GM12892 (cell line): ENCODE results near the gene PSEN2. TPM values are rescaled to one million over a fixed set of nuclear protein-coding genes. Genes with fewer than 3 reads are reported as not detected.

ENCODE experiments used
- DNase-seq: peaks from one replicate; pipeline ENCODE4 v3.0.0; 2011; ENCODE audit not compliant: insufficient read length
- FAIRE-seq: peaks from 2 replicates; lab custom pipeline; 2011; peaks lifted over from hg19 to GRCh38; lab: Jason Lieb, UNC
- POLR2A ChIP-seq: IDR thresholded peaks from 2 replicates; pipeline ENCODE4 v1.6.1; 2011; ENCODE audit warnings: low read depth, low read length, control low read depth
- POLR2AphosphoS5 ChIP-seq: IDR thresholded peaks from 2 replicates; pipeline ENCODE4 v1.6.1; 2011; ENCODE audit warnings: low read depth, low read length, control low read depth
- TAF1 ChIP-seq: IDR thresholded peaks from 2 replicates; pipeline ENCODE4 v1.6.1; 2011; ENCODE audit warnings: low read depth, mild to moderate bottlenecking, control low read depth, low read length, borderline replicate concordance
- polyA plus RNA-seq: library from polyadenylated mRNA; unstranded; fragments of >200 nt; gene quantifications from one replicate; pipeline ENCODE4 v1.2.1, GENCODE V29; 2012; ENCODE audit warnings: missing spikeins, inconsistent platforms; ENCODE audit not compliant: missing spikeins

The PSEN2 gene
- polyA plus RNA-seq = 3.4 TPM

DNA sequence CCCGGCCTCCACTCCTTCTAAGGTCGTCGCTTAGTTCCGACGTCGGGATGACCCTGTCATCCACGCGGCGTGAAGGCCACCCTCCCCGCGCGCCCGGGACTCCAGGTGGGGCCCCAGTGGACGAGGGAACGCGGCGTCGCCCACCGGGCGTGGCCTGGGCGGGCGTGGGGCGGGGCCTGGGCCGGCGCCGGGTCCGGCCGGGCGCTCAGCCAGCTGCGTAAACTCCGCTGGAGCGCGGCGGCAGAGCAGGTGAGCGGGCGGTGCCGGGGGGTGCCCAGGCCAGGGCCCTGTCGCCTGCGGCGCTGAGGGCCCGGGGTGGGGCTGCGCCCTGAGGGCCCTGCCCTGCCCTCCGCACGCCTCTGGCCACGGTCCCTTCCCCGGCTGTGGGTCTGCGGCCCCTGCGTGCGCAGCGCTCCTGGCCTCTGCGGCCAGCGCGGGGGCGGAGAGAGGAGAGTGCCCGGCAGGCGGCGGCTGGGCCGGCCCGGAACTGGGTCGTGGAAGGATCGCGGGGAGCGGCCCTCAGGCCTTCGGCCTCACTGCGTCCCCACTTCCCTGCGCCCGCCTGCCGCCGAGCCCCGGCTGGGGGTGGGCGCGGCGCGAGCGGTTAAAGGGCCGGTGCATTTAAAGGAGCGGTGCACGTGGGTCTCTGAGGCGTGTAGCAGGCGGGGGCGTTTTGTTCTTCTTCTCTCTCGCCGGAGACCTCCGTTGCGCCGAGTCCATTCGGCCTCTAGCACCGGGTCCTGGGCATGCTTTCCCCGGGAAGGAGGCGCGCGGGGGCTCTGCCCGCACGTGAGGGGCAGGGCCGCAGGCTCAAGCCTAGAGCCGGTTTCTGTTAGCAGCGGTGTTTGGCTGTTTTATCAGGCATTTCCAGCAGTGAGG, at the start of gene PSEN2:
TSS of gene PSEN2 (plus strand) at position 216 of the 879 bp plus-strand sequence. CDS start 11,292 bp downstream, outside the sequence.
- FAIRE-seq (peak; percentile 94), DNase-seq (peak; percentile 80)
- TF ChIP-seq TAF1 (no peak), POLR2A (peak; percentile 45; the same call in 1 of the 2 replicates)

DNA sequence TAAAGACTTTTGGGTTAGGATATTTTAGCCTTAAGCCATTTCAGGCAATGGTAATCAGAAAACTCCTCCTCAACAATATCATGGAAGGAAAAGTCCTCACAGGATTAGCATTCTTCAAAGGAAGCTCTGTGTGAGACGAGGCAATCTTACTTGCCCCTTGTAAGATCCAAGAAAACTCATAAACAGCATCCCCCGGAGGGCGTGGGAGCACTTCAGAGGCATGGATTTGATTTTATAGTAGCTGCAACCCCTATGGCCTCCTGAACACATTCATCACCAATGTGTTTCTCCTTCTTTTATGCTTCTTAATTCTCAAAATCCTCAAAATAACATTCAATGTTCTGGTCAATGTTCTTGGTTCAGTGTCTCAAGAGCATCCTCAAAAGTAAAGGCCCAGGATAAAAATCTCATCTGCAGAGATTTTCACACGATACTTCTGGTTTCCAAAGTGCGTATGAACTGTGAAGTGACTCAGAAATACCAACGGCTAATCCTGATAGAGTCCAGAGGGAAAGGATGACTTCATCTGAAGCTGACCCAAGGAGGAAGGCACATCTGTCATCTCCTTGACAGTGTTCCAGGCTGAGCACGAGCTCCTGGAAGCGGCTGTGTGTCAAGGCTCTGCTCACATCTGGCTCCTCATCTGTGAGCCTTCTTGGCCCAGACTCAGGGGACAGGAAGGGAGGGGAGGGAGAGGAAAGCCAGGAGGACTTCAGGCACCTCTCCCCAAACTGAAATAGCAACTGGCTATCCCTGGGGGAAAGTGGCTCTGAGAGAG, 49.3 kb upstream of the PSEN2 start:
- DNase-seq (no peak), FAIRE-seq (no peak)
- no peak for TF ChIP-seq POLR2AphosphoS5
- no peak for TF ChIP-seq TAF1
- TF ChIP-seq POLR2A = no peak

DNA sequence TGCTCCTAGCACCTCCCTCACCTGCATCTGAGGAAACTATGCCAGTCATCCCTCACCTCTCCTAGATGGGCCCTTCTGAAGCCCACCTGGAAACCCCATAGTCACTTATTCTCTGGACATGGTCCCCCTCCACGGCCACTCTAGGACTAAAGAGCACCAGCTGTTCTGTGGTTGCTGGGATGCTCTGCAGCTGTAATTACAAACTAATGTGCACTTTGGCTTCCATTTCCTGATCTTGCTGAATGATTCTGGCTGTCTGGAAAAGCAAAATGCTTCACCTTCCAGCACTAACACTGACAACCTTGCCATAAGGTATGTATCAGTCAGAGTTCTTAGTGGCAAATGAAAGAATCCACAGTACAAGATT, 48.7 kb upstream of the PSEN2 start:
- DNase-seq = no peak
- no peak for FAIRE-seq
- TF ChIP-seq TAF1 (no peak), POLR2A (no peak)

DNA sequence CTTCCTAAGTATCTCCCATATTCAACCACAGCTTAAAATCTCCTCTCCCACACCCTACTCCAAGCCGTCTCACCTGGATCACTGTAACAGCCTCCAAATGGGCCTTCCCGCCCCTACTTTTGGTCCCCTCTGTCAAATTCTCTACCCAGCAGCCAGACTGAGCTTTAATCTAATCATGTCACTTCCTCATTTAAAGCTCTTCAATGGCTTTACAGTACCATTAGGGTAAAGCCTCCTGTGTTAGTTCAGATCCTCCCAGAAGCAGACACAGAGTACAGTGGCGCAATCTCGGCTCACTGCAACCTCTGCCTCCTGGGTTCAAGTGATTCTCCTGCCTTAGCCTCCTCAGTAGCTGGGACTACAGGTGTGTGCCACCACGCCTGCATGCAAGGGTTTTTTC, 46.8 kb upstream of the PSEN2 start:
- no peak for DNase-seq
- TF ChIP-seq POLR2A (no peak), POLR2AphosphoS5 (no peak), TAF1 (no peak)
- FAIRE-seq = no peak

GRCh38 chr1:226825037-226825745, 45.2 kb upstream of the PSEN2 start:
- FAIRE-seq = no peak
- DNase-seq = no peak
- TF ChIP-seq POLR2A = no peak
- no peak for TF ChIP-seq TAF1
- no peak for TF ChIP-seq POLR2AphosphoS5

- no peak for DNase-seq
- no peak for FAIRE-seq
- TF ChIP-seq TAF1 = no peak
- no peak for TF ChIP-seq POLR2A
- no peak for TF ChIP-seq POLR2AphosphoS5
These were observed 44.7 kb upstream of the PSEN2 start for GRCh38 chr1:226825746-226826100.

DNA sequence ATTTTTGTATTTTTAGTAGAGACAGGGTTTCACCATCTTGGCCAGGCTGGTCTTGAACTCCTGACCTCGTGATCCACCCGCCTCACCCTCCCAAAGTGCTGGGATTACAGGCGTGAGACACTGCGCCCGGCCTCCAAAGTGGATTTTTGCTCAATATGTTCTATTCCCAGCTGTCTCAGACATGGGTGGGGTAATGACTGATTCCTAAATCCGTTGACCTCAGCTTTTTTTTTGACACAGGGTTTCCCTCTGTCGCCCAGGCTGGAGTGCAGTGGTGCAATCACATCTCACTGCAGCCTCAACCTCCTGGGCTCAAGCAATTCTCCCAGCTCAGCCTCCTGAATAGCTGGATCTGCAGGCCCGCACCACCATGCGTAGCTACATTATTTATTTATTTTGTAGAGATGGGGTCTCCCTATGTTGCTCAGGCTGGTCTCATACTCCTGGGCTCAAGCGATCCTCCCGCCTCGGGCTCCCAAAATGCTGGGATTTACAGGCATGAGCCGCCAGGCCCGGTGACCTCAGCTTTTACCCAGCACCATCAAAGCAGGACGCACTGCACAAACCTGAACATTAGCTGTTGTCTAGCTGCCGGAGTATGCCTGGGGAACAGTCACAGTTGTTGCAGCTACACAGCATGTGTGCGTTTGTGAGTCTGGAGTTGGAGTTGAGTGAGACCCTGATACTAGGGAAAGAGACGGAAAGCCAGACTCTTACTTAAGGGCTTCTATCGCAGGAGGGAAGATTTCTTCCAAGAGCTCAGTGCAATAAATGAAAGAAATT, 43.7 kb upstream of the PSEN2 start:
- FAIRE-seq (no peak), DNase-seq (no peak)
- TF ChIP-seq TAF1 = no peak
- no peak for TF ChIP-seq POLR2A
- no peak for TF ChIP-seq POLR2AphosphoS5

DNA sequence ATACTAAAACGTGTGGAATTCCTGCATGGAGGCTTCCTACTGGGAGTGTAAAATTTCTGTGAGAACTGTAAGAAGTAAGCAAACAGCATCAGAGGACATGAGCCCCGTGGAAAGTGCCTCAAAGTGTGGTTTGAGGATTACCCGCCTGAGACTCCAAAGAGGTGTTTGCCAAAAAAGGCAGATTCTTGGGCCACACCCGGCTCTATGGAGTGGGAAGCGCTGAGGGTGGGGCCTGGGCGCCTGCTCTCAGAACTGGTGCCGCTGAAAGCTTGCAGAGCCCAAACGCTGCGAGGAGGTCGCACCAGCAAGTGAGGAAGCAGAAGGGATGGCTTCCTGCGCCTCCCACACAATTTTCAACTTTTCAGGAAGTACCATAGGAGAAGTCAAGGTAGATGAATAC, 43.0 kb upstream of the PSEN2 start:
- FAIRE-seq = no peak
- TF ChIP-seq POLR2AphosphoS5 (no peak), TAF1 (no peak), POLR2A (no peak)
- no peak for DNase-seq

DNA sequence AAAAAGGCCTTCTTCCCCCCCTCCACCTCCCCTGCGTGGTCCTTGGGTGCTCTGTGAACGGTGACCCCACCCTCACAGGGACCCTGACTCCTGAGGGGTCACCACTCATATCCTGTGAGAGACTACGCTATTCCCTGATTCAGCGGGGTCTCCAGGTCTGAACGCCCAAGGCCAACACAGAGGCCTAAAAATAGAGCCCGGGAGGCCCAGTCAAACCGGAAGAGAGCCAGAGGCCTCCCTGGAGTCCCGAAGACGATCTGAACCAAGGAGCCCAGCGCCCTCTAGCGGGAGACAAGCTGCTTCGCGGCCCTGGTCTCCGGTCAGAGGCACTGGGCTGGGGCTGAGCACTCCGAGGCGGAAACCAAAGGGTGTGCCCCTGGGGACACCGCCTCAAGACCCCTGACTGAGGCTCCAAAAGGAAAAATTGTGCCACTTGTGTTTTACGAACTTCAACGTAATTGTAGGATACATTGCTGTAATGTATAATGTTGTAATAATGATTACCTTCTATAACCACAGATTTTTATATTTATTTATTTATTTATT, 42.4 kb upstream of the PSEN2 start:
- FAIRE-seq (peak; percentile 67), DNase-seq (peak; percentile 95)
- TF ChIP-seq TAF1 = no peak
- TF ChIP-seq POLR2AphosphoS5 = no peak

DNA sequence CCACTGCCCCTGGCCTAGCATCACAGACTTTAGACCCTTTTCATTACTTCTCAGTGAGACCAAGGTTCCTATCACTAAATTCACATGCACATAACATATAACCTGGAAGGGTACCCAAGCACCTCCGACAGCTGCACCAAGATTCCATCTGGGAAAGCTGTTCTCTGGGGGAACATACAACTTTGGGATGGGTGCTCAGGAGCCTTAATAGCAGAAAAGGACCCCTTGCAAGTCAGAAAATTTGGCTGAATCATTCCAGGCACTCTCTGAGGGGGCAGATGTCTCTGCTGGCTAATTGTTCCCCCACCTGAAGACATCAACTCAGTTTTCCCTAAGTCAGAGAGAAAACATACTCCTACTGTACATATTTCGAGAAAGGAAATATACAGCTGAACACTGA, 41.3 kb upstream of the PSEN2 start:
- FAIRE-seq (no peak), DNase-seq (no peak)
- TF ChIP-seq POLR2A = no peak
- no peak for TF ChIP-seq POLR2AphosphoS5
- no peak for TF ChIP-seq TAF1
